Prostate gland (tissue), 2 donors: ENCODE results near the gene CNOT8. TPM values are rescaled to one million over a fixed set of nuclear protein-coding genes. Genes with fewer than 3 reads are reported as not detected.
"Not testable (repeated sequence)": the region's sequence is repeated elsewhere in the genome, so short reads cannot be mapped to it uniquely, and the experiment has no call there.

Experiments used
- DNase-seq: peaks from one replicate; pipeline ENCODE4 v3.0.0-alpha.2; 2019; ENCODE audit warnings: low spot score
- H3K27ac ChIP-seq, 2 donors: fragments of 200-600 bp; sonication (generic); 2 replicates each; pipeline ENCODE4 v1.5.1; 2017 to 2019
- H3K27me3 ChIP-seq: fragments of 200-600 bp; sonication (generic); replicated peaks from 2 replicates; pipeline ENCODE4 v1.5.1; 2019; ENCODE audit not compliant: insufficient read depth
- H3K36me3 ChIP-seq, 2 donors: fragments of 200-600 bp; sonication (generic); 1 replicate in 1 of 2; 2 replicates in 1 of 2; pipeline versions ENCODE4 v1.5.1 to v1.8.1; 2017 to 2019
- H3K4me1 ChIP-seq: fragments of 200-600 bp; sonication (generic); replicated peaks from 2 replicates; pipeline ENCODE4 v1.5.1; 2019
- H3K4me3 ChIP-seq, 2 donors: fragments of 200-600 bp; sonication (generic); 2 replicates each; pipeline ENCODE4 v1.5.1; 2017 to 2019
- H3K9me3 ChIP-seq: fragments of 200-600 bp; sonication (generic); 2 replicates; pipeline ENCODE4 v1.5.1; 2017
- CTCF ChIP-seq, 4 experiments: fragments of 200-600 bp in 2 of 4; fragments of 450-650 bp in 2 of 4; sonication (generic) in 2 of 4; IDR thresholded peaks; 1 replicate in 3 of 4; 2 replicates in 1 of 4; pipeline ENCODE4 v1.5.1; 2016 to 2019; ENCODE audit warnings: antibody characterized with exemption in 4 of 4, mild to moderate bottlenecking in 2 of 4, moderate library complexity in 2 of 4
- POLR2A ChIP-seq: fragments of 450-650 bp; IDR thresholded peaks from one replicate; pipeline ENCODE4 v1.6.1; 2016; ENCODE audit warnings: antibody characterized with exemption, mild to moderate bottlenecking
- POLR2AphosphoS5 ChIP-seq: sonication (generic); formaldehyde crosslinking; IDR thresholded peaks from one replicate; pipeline ENCODE4 v1.6.1; 2017; ENCODE audit warnings: antibody characterized with exemption
- WGBS: methylation state at CpG from one replicate; pipeline ENCODE4 v1.1.5; 2018; 5-methylcytosine and 5-hydroxymethylcytosine counted together
- intact Hi-C: fragments of 100-400 bp; cut with DNase I; formaldehyde crosslinking; loops from one replicate; pipeline ENCODE4 v1.14.2; 2022
- total RNA-seq, 2 donors: library from RNA; depleted of rRNA; stranded (reverse); fragments of >200 nt; gene quantifications; one replicate each; pipeline ENCODE4 v1.1.0, GENCODE V29; 2016

CNOT8 gene
- total RNA-seq, 2 donors from 2014 or later, result 46.3 to 95.2 TPM

- intact Hi-C loops, result loop anchor here (10.0 kb wide), 1 partner anchor 134 kb away; no protein-coding TSS in a partner anchor
These were observed 39.8 kb upstream of the CNOT8 start for GRCh38 chr5:154818471-154819116.

DNA sequence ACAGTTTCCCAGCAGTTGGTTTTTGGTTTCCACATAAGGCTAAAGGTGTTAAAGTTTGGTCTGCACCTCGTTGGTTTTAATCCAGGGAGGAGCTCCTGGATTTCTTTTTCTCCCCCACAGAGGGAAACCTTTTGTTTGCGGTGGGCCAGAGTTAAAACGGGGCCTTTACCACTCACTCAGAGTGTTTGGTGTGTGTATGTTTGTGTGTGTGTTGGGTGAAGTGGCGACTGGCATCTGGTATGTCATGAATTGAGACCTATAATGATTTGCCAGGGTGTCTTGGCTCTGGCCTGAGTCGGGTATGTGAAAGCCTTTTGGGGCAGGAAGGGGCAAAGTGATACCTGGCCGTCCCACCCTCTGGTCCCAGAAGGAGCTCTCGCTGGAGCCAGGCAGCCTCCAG is 38.9 kb upstream of the CNOT8 start:
- no peak overlapping the region for H3K4me3 ChIP-seq
- H3K9me3 ChIP-seq, result no peaks in the 10 kb centered on the region
- H3K27me3 ChIP-seq, result no peaks in the 10 kb centered on the region
- WGBS, result 72% methylated on average over 7 of the region's 7 CpGs
- H3K27ac ChIP-seq, result no peak overlapping the region
- intact Hi-C loops, result loop anchor here (10.0 kb wide), 1 partner anchor 135 kb away; no protein-coding TSS in a partner anchor
- no peak for TF ChIP-seq CTCF (IDR thresholded peaks at IDR 0.05)
- no peak for TF ChIP-seq POLR2A
- TF ChIP-seq POLR2AphosphoS5, result no peak
- H3K36me3 ChIP-seq, result no peaks in the 10 kb centered on the region
- no peaks in the 10 kb centered on the region for H3K4me1 ChIP-seq
- no peak for DNase-seq

More at GRCh38 chr5:154818471-154819116, 39.8 kb upstream of the CNOT8 start:
- no peak for DNase-seq
- Histone ChIP-seq H3K27ac (no peak overlapping the region), H3K27me3 (no peaks in the 10 kb centered on the region), H3K4me1 (no peaks in the 10 kb centered on the region), H3K9me3 (no peaks in the 10 kb centered on the region), H3K4me3 (no peak overlapping the region), H3K36me3 (no peaks in the 10 kb centered on the region)
- TF ChIP-seq POLR2AphosphoS5, result no peak
- TF ChIP-seq POLR2A, result no peak
- TF ChIP-seq CTCF (IDR thresholded peaks at IDR 0.05), result no peak
- WGBS, result 63% methylated on average over 2 of the region's 2 CpGs

DNA sequence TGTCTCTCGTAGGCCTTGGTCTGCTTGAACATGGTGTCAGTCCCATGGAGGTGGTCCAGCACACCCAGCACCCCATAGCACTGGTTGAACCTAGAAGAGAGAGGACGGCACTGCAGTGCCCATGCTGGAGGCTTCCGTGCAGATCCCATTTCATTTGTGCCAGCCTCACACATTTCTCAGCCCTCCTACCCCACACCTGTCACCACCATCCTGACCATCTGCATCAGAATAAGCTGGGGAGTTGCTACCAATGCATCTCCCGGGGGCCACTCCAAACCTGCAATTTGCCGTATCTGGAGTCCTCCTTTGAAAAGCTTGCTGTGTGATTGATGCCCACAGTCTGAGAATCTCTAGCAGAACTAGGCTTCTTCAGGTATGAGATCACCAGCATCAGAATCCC is 38.0 kb upstream of the CNOT8 start:
- intact Hi-C loops, result no loop called here
- Histone ChIP-seq H3K9me3 (no peaks in the 10 kb centered on the region), H3K36me3 (no peaks in the 10 kb centered on the region), H3K4me1 (no peaks in the 10 kb centered on the region), H3K4me3 (no peak overlapping the region), H3K27ac (no peak overlapping the region), H3K27me3 (no peaks in the 10 kb centered on the region)
- WGBS, result 87% methylated on average over 5 of the region's 5 CpGs
- no peak for DNase-seq
- TF ChIP-seq POLR2A, result no peak
- TF ChIP-seq CTCF (IDR thresholded peaks at IDR 0.05), result no peak
- TF ChIP-seq POLR2AphosphoS5, result no peak

DNA sequence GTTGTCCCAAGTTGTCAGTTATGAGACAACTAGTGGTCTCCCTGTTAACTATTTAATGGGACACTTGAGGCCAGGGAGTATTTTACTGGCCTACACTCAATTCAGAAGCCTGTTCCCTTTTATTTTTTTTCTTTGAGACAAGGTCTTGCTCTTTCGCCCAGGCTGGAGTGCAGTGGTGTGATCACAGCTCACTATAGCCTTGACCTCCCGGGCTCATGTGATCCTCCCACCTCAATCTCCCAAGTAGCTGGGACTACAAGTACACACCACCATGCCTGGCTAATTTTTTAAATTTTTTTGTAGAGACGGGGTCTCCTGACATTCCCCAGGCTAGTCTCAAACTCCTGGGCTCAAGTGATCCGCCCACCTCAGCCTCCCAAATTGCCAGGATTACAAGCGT is 35.5 kb upstream of the CNOT8 start:
- intact Hi-C loops, H3K9me3 ChIP-seq, H3K4me1 ChIP-seq, H3K27me3 ChIP-seq, H3K27ac ChIP-seq, H3K4me3 ChIP-seq, H3K36me3 ChIP-seq, DNase-seq: not testable (repeated sequence)
- 88% methylated on average over 5 of the region's 5 CpGs for WGBS

- WGBS, result 88% methylated on average over 4 of the region's 4 CpGs
These were observed 34.8 kb upstream of the CNOT8 start for GRCh38 chr5:154823605-154824004.

More at GRCh38 chr5:154823605-154824004, 34.8 kb upstream of the CNOT8 start:
- Histone ChIP-seq H3K4me3 (no peak overlapping the region), H3K27me3 (no peaks in the 10 kb centered on the region), H3K36me3 (no peaks in the 10 kb centered on the region), H3K9me3 (no peaks in the 10 kb centered on the region), H3K27ac (no peak overlapping the region), H3K4me1 (no peaks in the 10 kb centered on the region)
- DNase-seq, result no peak
- no peak for TF ChIP-seq POLR2A
- TF ChIP-seq POLR2AphosphoS5, result no peak
- no peak for TF ChIP-seq CTCF (IDR thresholded peaks at IDR 0.05)
- intact Hi-C loops, result no loop called here
